IMR-90 (cell line): ENCODE data around the gene CELA2B. TPM values are rescaled to one million over a fixed set of nuclear protein-coding genes. Genes with fewer than 3 reads are reported as not detected.

Experiments
- ATAC-seq: fragments of 200-7000 bp; cut with Tn5 transposase; 2 replicates; pipeline ENCODE4 v1.9.1; 2020; ENCODE audit warnings: low read depth, mild to moderate bottlenecking, moderate library complexity
- BruUV-seq: library from RNA; stranded (reverse); fragments of 400-500 nt; replicated peaks from 2 replicates; lab custom pipeline; 2021; lab: Mats Ljungman, UMichigan
- CTCF ChIA-PET: fragments of 300-600 bp; formaldehyde crosslinking; extraction: SDS; loops from one replicate; lab custom pipeline; 2021; ENCODE audit warnings: antibody characterized with exemption; lab: Yijun Ruan, JAX
- POLR2A ChIA-PET: fragments of 300-600 bp; sonication (Branson Sonifier 250); formaldehyde crosslinking; loops from one replicate; lab custom pipeline; 2022; ENCODE audit warnings: antibody characterized with exemption; ENCODE audit not compliant: unreplicated experiment; lab: Charles Lee
- DNase-seq: peaks from one replicate; pipeline ENCODE4 v3.0.0; 2013
- H2AFZ ChIP-seq: replicated peaks from 2 replicates; pipeline ENCODE3; 2013; ENCODE audit warnings: low read length, mild to moderate bottlenecking; ENCODE audit not compliant: poor library complexity
- H2AK5ac ChIP-seq: 2 replicates; pipeline ENCODE4 v1.6.1; 2013; ENCODE audit warnings: low read depth, low read length, inconsistent platforms
- H2AK9ac ChIP-seq: replicated peaks from 2 replicates; pipeline ENCODE3; 2013; ENCODE audit warnings: mild to moderate bottlenecking, low read depth, low read length, moderate library complexity; ENCODE audit not compliant: poor library complexity
- H2BK120ac ChIP-seq: 2 replicates; pipeline ENCODE4 v1.6.1; 2013; ENCODE audit warnings: low read depth, low read length, inconsistent platforms
- H2BK15ac ChIP-seq: 3 replicates; pipeline ENCODE4 v1.6.1; 2013; ENCODE audit warnings: low read depth, low read length, inconsistent platforms
- H2BK20ac ChIP-seq: 2 replicates; pipeline ENCODE4 v1.6.1; 2013; ENCODE audit warnings: low read depth, mild to moderate bottlenecking, inconsistent platforms, low read length, moderate library complexity
- H2BK5ac ChIP-seq: 2 replicates; pipeline ENCODE4 v1.6.1; 2013; ENCODE audit warnings: mild to moderate bottlenecking, low read depth, low read length, inconsistent platforms; ENCODE audit not compliant: poor library complexity, severe bottlenecking
- H3K14ac ChIP-seq: replicated peaks from 2 replicates; pipeline ENCODE4 v1.6.1; 2013; ENCODE audit warnings: low read depth, low read length, inconsistent platforms
- H3K18ac ChIP-seq: 2 replicates; pipeline ENCODE4 v1.6.1; 2013; ENCODE audit warnings: low read depth, low read length, control low read depth
- H3K23ac ChIP-seq: 2 replicates; pipeline ENCODE4 v1.6.1; 2013; ENCODE audit warnings: low read depth, low read length, inconsistent platforms
- H3K27ac ChIP-seq: 2 replicates; pipeline ENCODE4 v1.5.1; 2013; ENCODE audit warnings: mild to moderate bottlenecking, control low read depth, low read length; ENCODE audit not compliant: insufficient read depth
- H3K27me3 ChIP-seq: 2 replicates; pipeline ENCODE4 v1.6.1; 2013; ENCODE audit warnings: low read length; ENCODE audit not compliant: control insufficient read depth, insufficient read depth
- H3K36me3 ChIP-seq: 2 replicates; pipeline ENCODE4 v1.6.1; 2013; ENCODE audit warnings: low read length, mixed read lengths; ENCODE audit not compliant: control insufficient read depth, insufficient read depth
- H3K4ac ChIP-seq: 2 replicates; pipeline ENCODE4 v1.6.1; 2013; ENCODE audit warnings: low read depth, low read length, inconsistent platforms
- H3K4me1 ChIP-seq: 2 replicates; pipeline ENCODE4 v1.6.1; 2013; ENCODE audit warnings: low read length, mixed read lengths; ENCODE audit not compliant: control insufficient read depth, insufficient read depth
- H3K4me2 ChIP-seq: 2 replicates; pipeline ENCODE4 v1.6.1; 2013; ENCODE audit warnings: low read depth, mild to moderate bottlenecking, control low read depth, low read length, moderate library complexity
- H3K4me3 ChIP-seq: 2 replicates; pipeline ENCODE4 v1.5.1; 2013; ENCODE audit warnings: low read depth, mild to moderate bottlenecking, control low read depth, low read length, moderate library complexity; ENCODE audit not compliant: insufficient read depth
- H3K56ac ChIP-seq: 2 replicates; pipeline ENCODE4 v1.6.1; 2013; ENCODE audit warnings: low read length, inconsistent platforms; ENCODE audit not compliant: insufficient read depth; ENCODE audit errors: extremely low read depth
- H3K79me1 ChIP-seq, 2 experiments: 2 replicates each; pipeline ENCODE4 v1.6.1; 2013; ENCODE audit warnings: low read length in 2 of 2, inconsistent platforms in 1 of 2, low read depth in 1 of 2
- H3K9ac ChIP-seq: 2 replicates; pipeline ENCODE4 v1.6.1; 2013; ENCODE audit warnings: low read depth, low read length, control low read depth
- H3K9me1 ChIP-seq: 2 replicates; pipeline ENCODE4 v1.6.1; 2013; ENCODE audit warnings: low read length, inconsistent platforms; ENCODE audit not compliant: insufficient read depth
- H3K9me3 ChIP-seq: 2 replicates; pipeline ENCODE4 v1.6.1; 2013; ENCODE audit warnings: low read length; ENCODE audit not compliant: control insufficient read depth, insufficient read depth
- H4K20me1 ChIP-seq: 2 replicates; pipeline ENCODE4 v1.6.1; 2013; ENCODE audit warnings: low read length, inconsistent platforms; ENCODE audit not compliant: insufficient read depth
- H4K5ac ChIP-seq: 2 replicates; pipeline ENCODE4 v1.6.1; 2013; ENCODE audit warnings: mild to moderate bottlenecking, low read depth, low read length, control low read depth
- H4K8ac ChIP-seq, 2 experiments: 2 replicates each; pipeline ENCODE4 v1.6.1; 2013; ENCODE audit warnings: low read depth in 2 of 2, low read length in 2 of 2, control low read depth in 1 of 2, inconsistent platforms in 1 of 2
- H4K91ac ChIP-seq: 2 replicates; pipeline ENCODE4 v1.6.1; 2013; ENCODE audit warnings: low read depth, low read length, inconsistent platforms; ENCODE audit not compliant: insufficient read depth
- BHLHE40 ChIP-seq: fragments of 150-350 bp; IDR thresholded peaks from 2 replicates; pipeline ENCODE4 v1.6.1; 2016; ENCODE audit warnings: mild to moderate bottlenecking, low read depth, low read length
- CHD1 ChIP-seq: IDR thresholded peaks from 2 replicates; pipeline ENCODE4 v1.6.1; 2012; ENCODE audit warnings: low read depth, low read length, improper control_type of control experiment
- ELK1 ChIP-seq: fragments of 150-350 bp; IDR thresholded peaks from 2 replicates; pipeline ENCODE4 v1.6.1; 2016; ENCODE audit warnings: low read depth, mild to moderate bottlenecking, low read length, moderate library complexity, borderline replicate concordance
- FOS ChIP-seq: fragments of 150-350 bp; IDR thresholded peaks from 2 replicates; pipeline ENCODE4 v1.6.1; 2016; ENCODE audit warnings: low read depth, low read length
- MAZ ChIP-seq: IDR thresholded peaks from 2 replicates; pipeline ENCODE4 v1.6.1; 2012; ENCODE audit warnings: low read depth, mild to moderate bottlenecking, low read length, improper control_type of control experiment, moderate library complexity, borderline replicate concordance
- MXI1 ChIP-seq: IDR thresholded peaks from 2 replicates; pipeline ENCODE4 v1.6.1; 2012; ENCODE audit warnings: low read depth, mild to moderate bottlenecking, low read length, moderate library complexity, borderline replicate concordance
- NFE2L2 ChIP-seq: fragments of 150-350 bp; IDR thresholded peaks from 2 replicates; pipeline ENCODE4 v1.6.1; 2016; ENCODE audit warnings: low read depth, mild to moderate bottlenecking, low read length
- POLR2A ChIP-seq: IDR thresholded peaks from 2 replicates; pipeline ENCODE4 v1.6.1; 2012; ENCODE audit warnings: mild to moderate bottlenecking, low read depth, low read length
- RAD21 ChIP-seq: IDR thresholded peaks from 2 replicates; pipeline ENCODE4 v1.6.1; 2012; ENCODE audit warnings: low read length, improper control_type of control experiment
- RFX5 ChIP-seq: IDR thresholded peaks from 2 replicates; pipeline ENCODE4 v1.8.0; 2012; ENCODE audit warnings: low read depth, mild to moderate bottlenecking, low read length, moderate library complexity
- SMC3 ChIP-seq: fragments of 150-350 bp; IDR thresholded peaks from 2 replicates; pipeline ENCODE4 v1.6.1; 2016; ENCODE audit warnings: low read depth, mild to moderate bottlenecking, antibody characterized with exemption, low read length, moderate library complexity
- WGBS, 2 experiments: methylation state at CpG; one replicate each; pipeline versions ENCODE4 v1.1.5 to v1.1.7; 2013; ENCODE audit warnings: missing lambda C conversion rate in 2 of 2; ENCODE audit not compliant: insufficient read length in 1 of 2; ENCODE audit errors: extremely low coverage in 2 of 2; 5-methylcytosine and 5-hydroxymethylcytosine counted together
- dilution Hi-C: fragments of 300-500 bp; cut with HindIII; formaldehyde crosslinking; loops from one replicate; pipeline ENCODE4 v1.14.3; 2018; ENCODE audit warnings: low sequenced_read_pairs; ENCODE audit not compliant: unreplicated experiment
- in situ Hi-C: fragments of 300-500 bp; cut with MboI; formaldehyde crosslinking; loops from 3 replicates; pipeline ENCODE4 v1.14.3; 2019; ENCODE audit warnings: low sequenced_read_pairs, inconsistent platforms, mixed read lengths
- intact Hi-C: fragments of 100-400 bp; cut with micrococcal nuclease; formaldehyde crosslinking; loops from 2 replicates; pipeline ENCODE4 v1.10.0; 2022
- polyA plus RNA-seq, 3 experiments: library from polyadenylated mRNA; depleted of rRNA; stranded (reverse); fragments of >200 nt; gene quantifications; 2 replicates each; pipeline ENCODE4 v1.2.3, GENCODE V29; 2012; ENCODE audit warnings: low replicate concordance in 1 of 3
- total RNA-seq: library from RNA; depleted of rRNA; stranded (reverse); fragments of >200 nt; gene quantifications from 2 replicates; pipeline ENCODE4 v1.2.3, GENCODE V29; 2012

Gene CELA2B
- total and polyA plus RNA-seq, 2 of the 4 experiments (the other 2 are of a cell fraction) = not detected

- H3K9me3 ChIP-seq = no peaks in the 10 kb centered on the region
- no peak overlapping the region for H3K4me3 ChIP-seq
- H2AK5ac ChIP-seq = no peak overlapping the region
- DNase-seq (peak; percentile 16), ATAC-seq (peak; percentile 35; the same call in 1 of the 2 replicates)
- no peak overlapping the region for H2BK15ac ChIP-seq
- H3K4me2 ChIP-seq = no peak overlapping the region
- dilution Hi-C loops (no loop called here), in situ Hi-C loops (no loop called here), intact Hi-C loops (no loop called here)
- H2AK9ac ChIP-seq = no peak overlapping the region
- H4K5ac ChIP-seq = no peak overlapping the region
- H2BK5ac ChIP-seq = no peak overlapping the region
- no peak overlapping the region for H4K8ac ChIP-seq
- peaks cover 4% of the 10 kb centered on the region; the same call in 1 of the 2 replicates for H3K36me3 ChIP-seq
- TF ChIP-seq RFX5 = no peak
- TF ChIP-seq MXI1 = no peak
- TF ChIP-seq NFE2L2 = no peak
- no peak for TF ChIP-seq RAD21
- no peak for TF ChIP-seq SMC3
- no peak for TF ChIP-seq CHD1
- TF ChIP-seq ELK1 = no peak
- no peak for TF ChIP-seq BHLHE40
- no peak for TF ChIP-seq MAZ
- TF ChIP-seq POLR2A = no peak
- no peak for TF ChIP-seq FOS
- no peak overlapping the region for H3K9ac ChIP-seq
- H2AFZ ChIP-seq = no peak overlapping the region
- H3K14ac ChIP-seq = no peak overlapping the region
- no peak overlapping the region for H2BK20ac ChIP-seq
- H2BK120ac ChIP-seq = no peak overlapping the region
- no peaks in the 10 kb centered on the region for H3K79me1 ChIP-seq
- H4K91ac ChIP-seq = no peak overlapping the region
- H3K27me3 ChIP-seq = no peaks in the 10 kb centered on the region
- no peaks in the 10 kb centered on the region for H3K9me1 ChIP-seq
- H3K27ac ChIP-seq = no peak overlapping the region
- no peaks in the 10 kb centered on the region for H4K20me1 ChIP-seq
- no peaks in the 10 kb centered on the region; the same call in 1 of the 2 replicates for H3K4me1 ChIP-seq
- CTCF ChIA-PET = interaction anchor here (0.9 kb wide), 1 partner anchor 9 kb away, joined by 4 read pairs; no protein-coding TSS in a partner anchor
- no peak overlapping the region for H3K18ac ChIP-seq
- H3K4ac ChIP-seq = no peak overlapping the region
- POLR2A ChIA-PET = no interaction called here
- WGBS, 2 experiments = 93% methylated on average over 5 of the region's 8 CpGs; no CpG with 5 or more reads in 1 of the 2 experiments
- no peak overlapping the region for H3K23ac ChIP-seq
- BruUV-seq = no TSS peak
- H3K56ac ChIP-seq = no peak overlapping the region
Observed at GRCh38 chr1:15510611-15511405, 34.9 kb downstream of the CELA2B start.
